H1 (cell line): ENCODE measurements around the gene SNX15.

Experiments used
- CTCF ChIP-seq, 3 experiments: IDR thresholded peaks; 1 replicate in 2 of 3; 2 replicates in 1 of 3; pipeline versions ENCODE4 v1.5.1 to v1.6.1; 2011; ENCODE audit warnings: low read length in 3 of 3, mild to moderate bottlenecking in 3 of 3, inconsistent platforms in 2 of 3, low read depth in 1 of 3, moderate library complexity in 1 of 3; ENCODE audit not compliant: insufficient read depth in 1 of 3; ENCODE audit errors: control extremely low read depth in 1 of 3
- POLR2A ChIP-seq, 2 experiments: IDR thresholded peaks; 1 replicate in 1 of 2; 2 replicates in 1 of 2; pipeline ENCODE4 v1.6.1; 2011; ENCODE audit warnings: low read depth in 2 of 2, low read length in 2 of 2, mild to moderate bottlenecking in 2 of 2; ENCODE audit errors: control extremely low read depth in 1 of 2
- SRF ChIP-seq: IDR thresholded peaks from 2 replicates; pipeline ENCODE4 v1.6.1; 2011; ENCODE audit warnings: mild to moderate bottlenecking, low read depth, low read length, moderate library complexity
- SUZ12 ChIP-seq: fragments of 200-600 bp; sonication (generic); IDR thresholded peaks from 2 replicates; pipeline ENCODE4 v1.6.1; 2012; ENCODE audit warnings: mild to moderate bottlenecking, inconsistent platforms, low read length, moderate library complexity, mixed read lengths

- TF ChIP-seq POLR2A (IDR thresholded peaks at IDR 0.05; ENCODE audit: control extremely low read depth in 1 of 2, low read depth in 2 of 2, low read length in 2 of 2) (peak in 1 of 2 experiments; percentile 15; a peak in 2 of 3 replicates), SRF (no peak), CTCF (IDR thresholded peaks at IDR 0.05; ENCODE audit: control extremely low read depth in 1 of 3, insufficient read depth in 1 of 3, low read depth in 1 of 3, low read length in 3 of 3) (peak; percentile 79 to 92 (median 88)), SUZ12 (no peak)
Measured at GRCh38 chr11:65078151-65078550, 50.9 kb downstream of the SNX15 start.
